Measurements from ENCODE around the gene HDDC3.
"Not testable (repeated sequence)": the region's sequence is repeated elsewhere in the genome, so short reads cannot be mapped to it uniquely, and the experiment has no call there.

The HDDC3 gene

GRCh38 chr15:90907838-90908507 lies 24.4 kb downstream of the HDDC3 start:
- no peak for DNase-seq

GRCh38 chr15:90907051-90907660 lies 25.2 kb downstream of the HDDC3 start:
- no peak for DNase-seq

GRCh38 chr15:90906181-90906849 lies 26.0 kb downstream of the HDDC3 start:
- no peak for DNase-seq

- DNase-seq: no peak
Measured at GRCh38 chr15:90905306-90906180, 26.8 kb downstream of the HDDC3 start.

- DNase-seq: no peak
Measured at GRCh38 chr15:90904746-90905145, 27.6 kb downstream of the HDDC3 start.

- no peak for DNase-seq
Measured at GRCh38 chr15:90903733-90904536, 28.4 kb downstream of the HDDC3 start.

GRCh38 chr15:90902840-90903732 lies 29.3 kb downstream of the HDDC3 start, which contains the start of gene MAN2A2:
Gene MAN2A2, plus strand, starts transcription at chr15:90903302. Its CDS starts 906 bp downstream, at chr15:90904208.
- DNase-seq: no peak

- DNase-seq: no peak
Measured at GRCh38 chr15:90902040-90902839, 30.1 kb downstream of the HDDC3 start.

GRCh38 chr15:90901175-90902039 lies 30.9 kb downstream of the HDDC3 start:
- no peak for DNase-seq

GRCh38 chr15:90897131-90897655 lies 35.2 kb downstream of the HDDC3 start:
- not testable (repeated sequence) for DNase-seq

GRCh38 chr15:90895571-90896117 lies 36.7 kb downstream of the HDDC3 start:
- DNase-seq: no peak

GRCh38 chr15:90893175-90894090 lies 38.9 kb downstream of the HDDC3 start:
- DNase-seq: no peak

- no peak for DNase-seq
Measured at GRCh38 chr15:90892498-90893174, 39.7 kb downstream of the HDDC3 start.

GRCh38 chr15:90892023-90892422 lies 40.3 kb downstream of the HDDC3 start:
- no peak for DNase-seq

GRCh38 chr15:90891346-90891949 lies 40.9 kb downstream of the HDDC3 start:
- DNase-seq: no peak

GRCh38 chr15:90890839-90891238 lies 41.5 kb downstream of the HDDC3 start:
- no peak for DNase-seq
